Jurkat, Clone E6-1 (cell line): ENCODE data around the gene TKTL2. TPM values are rescaled to one million over a fixed set of nuclear protein-coding genes. Genes with fewer than 3 reads are reported as not detected.

ENCODE experiments used
- DNase-seq: peaks from one replicate; pipeline ENCODE4 v3.0.0-alpha.2; 2011; ENCODE audit warnings: low read depth, low spot score
- H3K4me3 ChIP-seq: 2 replicates; pipeline ENCODE4 v1.5.1; 2011; ENCODE audit warnings: mild to moderate bottlenecking, low read length, control low read depth, moderate library complexity
- polyA plus RNA-seq: library from polyadenylated mRNA; unstranded; fragments of >200 nt; gene quantifications from one replicate; pipeline ENCODE4 v1.2.1, GENCODE V29; 2012; ENCODE audit warnings: missing spikeins; ENCODE audit not compliant: insufficient read length, insufficient read depth

Gene TKTL2
- not detected for polyA plus RNA-seq

GRCh38 chr4:163473576-163473975, at the start of gene TKTL2:
TKTL2 (minus strand) TSS chr4:163473754; CDS start chr4:163473734, 20 bp downstream.
- H3K4me3 ChIP-seq: no peak within 1 kb of the TSS
- no peak for DNase-seq

GRCh38 chr4:163515198-163515597, 41.6 kb upstream of the TKTL2 start:
- DNase-seq: no peak
- H3K4me3 ChIP-seq: no peak overlapping the region

- no peak overlapping the region for H3K4me3 ChIP-seq
- DNase-seq: no peak
These were observed 31.8 kb upstream of the TKTL2 start for GRCh38 chr4:163505374-163505773.

DNA sequence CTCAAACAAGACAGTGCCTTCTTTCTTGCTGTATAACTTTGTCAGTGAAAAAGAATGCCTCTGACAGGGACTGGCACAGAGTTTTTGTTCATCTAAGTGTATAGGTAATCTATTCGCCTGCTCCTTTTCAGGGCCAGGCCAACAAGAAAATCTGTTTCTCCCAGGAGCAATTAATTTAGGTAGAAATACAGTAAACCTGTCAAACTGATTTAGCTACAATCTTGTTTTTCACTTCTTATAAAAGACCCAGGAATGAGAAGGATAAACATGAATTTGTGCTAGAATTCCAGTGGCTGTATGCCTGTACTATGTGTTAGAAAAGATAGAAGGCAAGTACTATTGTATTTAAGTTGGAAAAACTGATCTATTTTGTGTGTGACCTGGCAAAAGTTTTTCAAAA, 27.0 kb upstream of the TKTL2 start:
- no peak overlapping the region for H3K4me3 ChIP-seq
- DNase-seq: no peak

GRCh38 chr4:163495900-163496299, 22.3 kb upstream of the TKTL2 start:
- peak overlapping the region; percentile 90 for H3K4me3 ChIP-seq
- DNase-seq: peak; percentile 71

DNA sequence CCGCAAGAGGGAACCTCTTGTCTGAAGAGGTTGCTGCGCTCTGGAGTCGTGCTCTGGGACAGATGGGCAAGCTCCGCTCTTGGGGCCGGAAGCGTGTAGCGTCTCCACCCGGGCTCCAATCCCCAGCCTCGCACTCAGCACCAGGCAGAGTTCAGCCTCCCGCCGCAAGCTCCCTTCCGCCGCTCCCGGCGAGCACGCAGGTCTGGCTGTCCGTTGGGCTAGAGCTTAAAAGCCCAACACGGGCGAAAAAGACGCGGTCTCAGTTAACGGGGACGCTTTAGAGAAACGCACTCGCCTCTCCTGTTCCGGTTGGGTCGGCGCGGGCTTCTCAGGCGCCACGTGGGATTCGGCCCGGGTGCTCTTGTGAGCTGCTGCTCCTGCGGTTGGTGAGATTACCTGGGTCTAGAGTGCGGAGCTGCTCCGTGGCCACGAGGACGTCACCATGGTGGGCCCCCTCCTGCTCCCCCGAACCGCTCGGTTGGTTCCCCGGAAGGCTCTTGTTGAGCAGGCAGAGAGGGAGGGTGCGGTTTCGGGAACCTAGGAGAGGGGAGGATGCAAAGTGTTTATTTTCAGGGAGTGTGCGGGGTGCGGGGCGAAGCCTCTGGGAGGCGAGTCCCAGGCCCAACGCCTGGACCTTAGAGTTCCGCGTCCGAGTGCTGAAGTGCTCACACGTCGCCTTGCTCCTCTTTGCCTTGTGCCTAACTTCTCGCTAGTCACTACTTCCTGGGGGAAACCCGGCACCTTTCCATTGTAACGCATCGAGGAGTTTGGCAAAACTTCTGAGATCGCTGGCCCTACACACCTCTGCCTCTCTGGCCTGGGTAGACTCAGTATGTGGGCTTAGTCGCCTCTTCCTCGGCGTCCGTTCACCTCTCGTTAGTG, 21.0 kb upstream of the TKTL2 start, which contains the start of gene TMA16:
TMA16 (plus strand) TSS at position 331 of the 882 bp plus-strand sequence; CDS start at position 443, 112 bp downstream.
- DNase-seq: peak; percentile 93
- H3K4me3 ChIP-seq: peak within 1 kb of the TSS; percentile 90

DNA sequence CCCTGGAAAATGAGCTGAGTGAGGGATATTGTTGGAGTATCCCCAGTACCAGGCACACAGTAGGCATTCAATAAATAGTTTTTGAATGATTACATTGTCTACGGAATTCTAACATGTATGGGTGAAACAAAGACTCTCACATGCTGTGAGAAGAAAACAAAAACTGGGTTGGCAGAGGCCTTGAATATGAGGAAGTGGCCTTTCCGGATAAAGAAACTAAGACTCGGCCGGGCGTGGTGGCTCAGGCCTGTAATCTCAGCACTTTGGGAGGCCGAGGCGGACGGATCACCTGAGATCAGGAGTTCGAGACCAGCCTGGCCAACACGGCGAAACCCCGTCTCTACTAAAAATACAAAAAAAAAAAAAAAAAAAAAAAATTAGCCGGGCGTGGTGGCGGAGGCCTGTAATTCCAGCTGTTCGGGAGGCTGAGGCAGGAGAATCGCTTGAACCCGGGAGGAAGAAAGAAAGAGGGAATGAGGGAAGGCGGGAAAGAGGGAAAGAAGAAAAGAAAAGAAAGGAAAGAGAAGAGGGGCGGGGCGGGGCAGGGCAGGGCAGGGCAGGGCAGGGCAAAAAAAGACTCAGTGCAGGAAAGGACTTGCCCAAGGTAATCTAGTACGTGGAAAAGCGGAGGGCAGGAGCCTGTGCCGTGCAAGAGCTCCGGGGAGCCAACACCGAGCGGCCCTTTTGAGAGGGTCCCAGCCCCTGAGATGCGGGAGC, 20.2 kb upstream of the TKTL2 start:
- DNase-seq: no peak
- peak overlapping the region; percentile 90 for H3K4me3 ChIP-seq

- no peak overlapping the region for H3K4me3 ChIP-seq
These were observed 19.5 kb upstream of the TKTL2 start for GRCh38 chr4:163492951-163493504.

GRCh38 chr4:163489929-163490328, 16.4 kb upstream of the TKTL2 start:
- H3K4me3 ChIP-seq: no peak overlapping the region
- no peak for DNase-seq

More at GRCh38 chr4:163492951-163493504, 19.5 kb upstream of the TKTL2 start:
- DNase-seq: peak; percentile 38

GRCh38 chr4:163486321-163486720, 12.8 kb upstream of the TKTL2 start:
- DNase-seq: no peak
- H3K4me3 ChIP-seq: no peak overlapping the region

GRCh38 chr4:163485589-163485988, 12.0 kb upstream of the TKTL2 start:
- no peak overlapping the region for H3K4me3 ChIP-seq
- no peak for DNase-seq

GRCh38 chr4:163484906-163485305, 11.4 kb upstream of the TKTL2 start:
- H3K4me3 ChIP-seq: no peak overlapping the region
- DNase-seq: peak; percentile 65

- no peak overlapping the region for H3K4me3 ChIP-seq
- DNase-seq: no peak
These were observed 8.6 kb upstream of the TKTL2 start for GRCh38 chr4:163482190-163482589.

DNA sequence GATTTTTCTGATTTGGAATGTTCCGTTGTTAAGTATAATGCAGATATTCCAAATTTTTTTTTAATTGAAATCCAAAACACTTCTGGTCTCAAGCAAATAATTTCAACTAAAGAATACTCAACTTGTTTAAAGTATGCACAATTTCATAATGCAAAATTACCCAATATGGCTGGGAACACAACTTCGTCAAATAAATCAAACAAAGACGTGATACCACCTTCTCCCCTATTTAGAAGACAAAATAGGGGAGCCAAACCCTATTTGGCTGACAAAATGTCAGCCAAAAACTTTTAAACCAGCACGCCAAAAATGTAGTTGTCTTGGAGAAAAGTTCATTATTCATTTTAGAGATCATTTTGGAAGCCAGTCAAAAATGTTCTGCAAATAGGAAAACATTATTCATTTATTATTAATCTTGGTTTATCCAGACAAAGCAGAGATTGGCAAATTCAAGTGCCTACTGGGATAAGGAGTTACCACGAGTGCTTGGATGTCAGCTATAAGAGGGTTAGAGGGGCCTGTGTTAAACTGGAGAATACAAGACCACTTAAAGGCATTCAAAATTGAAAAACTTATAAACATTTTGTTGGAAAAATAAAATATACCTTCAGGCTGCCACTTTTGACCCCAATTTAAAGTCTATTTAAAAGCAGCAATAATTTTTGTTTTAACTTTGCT, 3.3 kb upstream of the TKTL2 start:
- no peak overlapping the region for H3K4me3 ChIP-seq

GRCh38 chr4:163474027-163474426, 473 bp upstream of the TKTL2 start:
- no peak for DNase-seq
- H3K4me3 ChIP-seq: no peak overlapping the region

More for the DNA sequence above, 3.3 kb upstream of the TKTL2 start:
- DNase-seq: no peak

- H3K4me3 ChIP-seq: no peak overlapping the region
- DNase-seq: no peak
These were observed 424 bp downstream of the TKTL2 start for GRCh38 chr4:163473130-163473529.

- H3K4me3 ChIP-seq: no peak overlapping the region
- DNase-seq: no peak
These were observed 3.2 kb downstream of the TKTL2 start for GRCh38 chr4:163470391-163470790.

DNA sequence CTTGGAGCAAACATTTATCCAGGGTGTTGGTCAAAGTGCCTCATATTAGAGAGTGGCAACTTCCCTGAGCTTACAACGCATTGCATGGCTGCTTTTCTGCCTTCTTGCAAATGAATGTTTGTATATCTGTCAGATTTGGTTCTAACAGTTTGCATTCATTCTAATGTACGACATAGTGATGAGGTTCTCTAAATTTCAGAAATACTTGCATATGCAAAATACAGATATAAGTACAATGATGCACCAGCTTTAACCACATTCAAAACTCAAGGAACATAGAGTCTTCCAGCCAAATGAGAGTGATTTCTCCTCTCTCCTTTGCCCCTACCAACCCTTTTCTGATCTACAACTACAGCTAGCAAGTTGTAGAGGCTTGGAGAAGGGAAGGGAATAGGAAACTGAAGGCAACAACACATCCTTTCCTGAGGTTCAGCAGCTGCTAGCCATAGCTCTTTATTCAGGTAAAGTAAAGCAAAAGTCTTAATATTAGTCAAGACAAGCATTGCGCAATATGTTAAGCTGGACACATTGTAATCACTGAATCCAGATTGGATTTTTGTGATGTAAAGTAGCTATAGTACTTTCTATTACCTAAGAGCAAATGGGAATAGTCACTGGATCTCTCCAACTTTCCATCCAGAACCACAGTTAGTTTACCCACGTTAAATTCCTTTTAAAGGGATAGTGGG, 6.3 kb downstream of the TKTL2 start:
- no peak for DNase-seq
- H3K4me3 ChIP-seq: no peak overlapping the region

- no peak overlapping the region for H3K4me3 ChIP-seq
- no peak for DNase-seq
These were observed 11.0 kb downstream of the TKTL2 start for GRCh38 chr4:163462556-163462955.
